ENCODE measurements around the gene CSNK1G2. TPM values are rescaled to one million over a fixed set of nuclear protein-coding genes. Genes with fewer than 3 reads are reported as not detected.
"Not testable (repeated sequence)": the region's sequence is repeated elsewhere in the genome, so short reads cannot be mapped to it uniquely, and the experiment has no call there.

Gene CSNK1G2
- total and polyA plus RNA-seq, 2 experiments from 2014 or later: 56.8 to 82.5 TPM

DNA sequence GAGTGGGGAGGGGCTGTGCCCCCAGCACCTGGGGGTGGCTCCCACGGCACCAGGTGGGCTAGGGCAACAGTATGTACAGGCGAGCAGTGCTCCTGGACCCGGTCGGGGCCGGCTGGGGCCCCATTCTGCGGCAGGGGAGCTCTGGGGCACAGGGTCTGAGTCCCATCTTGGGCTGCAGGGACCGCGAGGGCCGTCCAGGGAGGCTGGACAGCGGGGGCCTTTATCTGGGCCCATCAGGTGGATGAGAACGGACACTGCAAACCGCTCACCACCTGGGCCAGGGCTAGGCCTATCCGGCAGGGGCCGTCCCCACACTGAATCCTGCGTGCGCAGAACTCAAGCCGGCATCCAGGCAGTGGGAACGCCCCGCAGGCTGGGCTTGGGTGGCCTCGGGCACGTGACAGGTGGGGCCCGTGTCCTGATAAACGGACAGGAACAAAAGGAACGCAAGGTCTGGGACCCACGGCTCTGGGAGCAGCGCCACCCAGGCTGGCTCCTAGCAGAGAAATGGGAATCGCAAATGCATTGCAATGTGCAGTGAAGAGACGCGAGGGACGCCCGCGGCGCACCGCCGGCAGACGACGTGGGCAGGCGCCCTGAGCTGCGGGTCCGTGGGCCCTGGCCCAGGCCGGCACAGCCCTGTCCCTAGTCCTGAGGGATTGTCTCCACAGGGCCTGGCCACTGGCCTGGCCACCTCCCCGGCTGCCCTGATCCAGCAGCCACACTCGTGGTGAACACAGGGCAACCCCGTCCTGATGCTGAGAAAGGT lies 44.8 kb downstream of the CSNK1G2 start:
- Histone ChIP-seq H3K36me3 (replicated peaks; ENCODE audit: insufficient read depth, low read depth) (no peaks in the 10 kb centered on the region), H3K27ac (no peak overlapping the region), H3K79me2 (no peaks in the 10 kb centered on the region), H2AFZ (no peak overlapping the region), H3K4me2 (no peak overlapping the region), H3K4me3 (no peak overlapping the region), H3K9me2 (replicated peaks; ENCODE audit: insufficient read depth) (no peaks in the 10 kb centered on the region), H3K9me3 (ENCODE audit: low read depth) (no peaks in the 10 kb centered on the region), H4K20me1 (ENCODE audit: insufficient read depth, poor library complexity, severe bottlenecking) (no peaks in the 10 kb centered on the region), H3K27me3 (no peaks in the 10 kb centered on the region), H3K4me1 (ENCODE audit: insufficient read depth) (no peaks in the 10 kb centered on the region)
- no peak for DNase-seq (ENCODE audit: low spot score)
- WGBS (ENCODE audit: low lambda C conversion rate, missing lambda C conversion rate): 94% methylated on average over 38 of the region's 44 CpGs
- TF ChIP-seq, protein P1, sequence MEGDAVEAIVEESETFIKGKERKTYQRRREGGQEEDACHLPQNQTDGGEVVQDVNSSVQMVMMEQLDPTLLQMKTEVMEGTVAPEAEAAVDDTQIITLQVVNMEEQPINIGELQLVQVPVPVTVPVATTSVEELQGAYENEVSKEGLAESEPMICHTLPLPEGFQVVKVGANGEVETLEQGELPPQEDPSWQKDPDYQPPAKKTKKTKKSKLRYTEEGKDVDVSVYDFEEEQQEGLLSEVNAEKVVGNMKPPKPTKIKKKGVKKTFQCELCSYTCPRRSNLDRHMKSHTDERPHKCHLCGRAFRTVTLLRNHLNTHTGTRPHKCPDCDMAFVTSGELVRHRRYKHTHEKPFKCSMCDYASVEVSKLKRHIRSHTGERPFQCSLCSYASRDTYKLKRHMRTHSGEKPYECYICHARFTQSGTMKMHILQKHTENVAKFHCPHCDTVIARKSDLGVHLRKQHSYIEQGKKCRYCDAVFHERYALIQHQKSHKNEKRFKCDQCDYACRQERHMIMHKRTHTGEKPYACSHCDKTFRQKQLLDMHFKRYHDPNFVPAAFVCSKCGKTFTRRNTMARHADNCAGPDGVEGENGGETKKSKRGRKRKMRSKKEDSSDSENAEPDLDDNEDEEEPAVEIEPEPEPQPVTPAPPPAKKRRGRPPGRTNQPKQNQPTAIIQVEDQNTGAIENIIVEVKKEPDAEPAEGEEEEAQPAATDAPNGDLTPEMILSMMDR (IDR thresholded peaks at IDR 0.05; ENCODE audit: poor library complexity): no peak
- TF ChIP-seq EZH2 (IDR thresholded peaks at IDR 0.05; ENCODE audit: borderline replicate concordance): no peak
- TF ChIP-seq EZH2phosphoT487 (IDR thresholded peaks at IDR 0.05; ENCODE audit: low read depth, severe bottlenecking, unreplicated experiment): no peak

DNA sequence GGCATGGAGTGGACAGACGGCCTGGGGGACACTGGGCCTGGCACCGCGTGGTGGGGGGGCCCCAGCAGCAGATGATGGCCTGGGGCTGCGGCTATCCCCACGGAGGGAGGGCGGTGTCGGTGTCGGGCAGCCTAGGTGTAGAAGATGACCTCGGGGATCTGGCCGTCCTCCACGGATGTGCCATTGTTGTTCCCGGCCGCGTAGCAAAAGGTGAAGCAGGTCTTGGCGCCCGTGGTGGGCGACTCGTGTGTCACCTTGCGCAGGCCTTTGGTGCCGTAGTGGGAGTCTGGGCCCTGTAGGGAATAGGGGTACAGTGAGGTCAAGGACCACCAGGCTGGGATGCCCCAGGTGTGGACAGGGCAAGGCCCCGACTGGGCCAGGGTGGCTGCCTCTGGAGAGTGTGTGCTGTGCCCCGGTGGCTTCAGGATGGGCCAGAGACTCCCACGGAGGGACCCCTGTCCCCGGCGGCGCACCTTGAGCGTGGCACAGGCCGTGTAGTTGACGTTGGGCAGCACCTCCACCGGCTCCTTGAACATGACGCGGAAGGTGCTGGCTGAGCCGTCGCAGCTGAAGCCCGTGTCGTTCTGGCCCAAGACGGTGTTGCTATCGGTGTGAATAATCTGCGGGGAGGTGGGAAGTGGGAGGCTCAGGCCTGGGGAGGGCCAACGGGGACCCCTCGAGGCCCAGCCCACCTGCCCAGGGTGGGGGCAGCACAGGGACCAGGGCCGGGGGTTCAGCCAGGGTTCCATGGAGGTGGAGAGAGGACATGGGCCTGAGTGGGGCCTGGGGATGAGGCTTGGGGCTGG lies 45.6 kb downstream of the CSNK1G2 start:
- Histone ChIP-seq H3K27me3 (no peaks in the 10 kb centered on the region), H4K20me1 (ENCODE audit: insufficient read depth, poor library complexity, severe bottlenecking) (no peaks in the 10 kb centered on the region), H3K27ac (no peak overlapping the region), H3K9me2 (replicated peaks; ENCODE audit: insufficient read depth) (no peaks in the 10 kb centered on the region), H2AFZ (no peak overlapping the region), H3K36me3 (replicated peaks; ENCODE audit: insufficient read depth, low read depth) (no peaks in the 10 kb centered on the region), H3K79me2 (no peaks in the 10 kb centered on the region), H3K9me3 (ENCODE audit: low read depth) (no peaks in the 10 kb centered on the region), H3K4me3 (no peak overlapping the region), H3K4me2 (no peak overlapping the region), H3K4me1 (ENCODE audit: insufficient read depth) (no peaks in the 10 kb centered on the region)
- TF ChIP-seq EZH2phosphoT487 (IDR thresholded peaks at IDR 0.05; ENCODE audit: low read depth, severe bottlenecking, unreplicated experiment) (no peak), EZH2 (IDR thresholded peaks at IDR 0.05; ENCODE audit: borderline replicate concordance) (no peak)
- TF ChIP-seq, protein P1 (IDR thresholded peaks at IDR 0.05; ENCODE audit: poor library complexity): no peak
- 97% methylated on average over 34 of the region's 42 CpGs for WGBS (ENCODE audit: low lambda C conversion rate, missing lambda C conversion rate)
- DNase-seq (ENCODE audit: low spot score): no peak

- H3K36me3 ChIP-seq (replicated peaks; ENCODE audit: insufficient read depth, low read depth): no peaks in the 10 kb centered on the region
These were observed 46.5 kb downstream of the CSNK1G2 start for GRCh38 chr19:1987197-1988187.

GRCh38 chr19:1988464-1988863 lies 47.5 kb downstream of the CSNK1G2 start:
- H3K79me2 ChIP-seq; H3K27me3 ChIP-seq; H3K9me3 ChIP-seq (ENCODE audit: low read depth); H4K20me1 ChIP-seq (ENCODE audit: insufficient read depth, poor library complexity, severe bottlenecking); DNase-seq (ENCODE audit: low spot score); H3K36me3 ChIP-seq (replicated peaks; ENCODE audit: insufficient read depth, low read depth); H3K4me1 ChIP-seq (ENCODE audit: insufficient read depth); H2AFZ ChIP-seq; H3K4me2 ChIP-seq; H3K9me2 ChIP-seq (replicated peaks; ENCODE audit: insufficient read depth); H3K4me3 ChIP-seq; H3K27ac ChIP-seq: not testable (repeated sequence)
- 90% methylated on average over 10 of the region's 10 CpGs for WGBS (ENCODE audit: low lambda C conversion rate, missing lambda C conversion rate)

More at GRCh38 chr19:1987197-1988187, 46.5 kb downstream of the CSNK1G2 start:
- Histone ChIP-seq H3K4me2 (no peak overlapping the region), H3K27me3 (no peaks in the 10 kb centered on the region), H3K9me3 (ENCODE audit: low read depth) (no peaks in the 10 kb centered on the region), H3K79me2 (no peaks in the 10 kb centered on the region), H3K4me1 (ENCODE audit: insufficient read depth) (no peaks in the 10 kb centered on the region), H3K4me3 (no peak overlapping the region), H3K9me2 (replicated peaks; ENCODE audit: insufficient read depth) (no peaks in the 10 kb centered on the region), H2AFZ (no peak overlapping the region), H4K20me1 (ENCODE audit: insufficient read depth, poor library complexity, severe bottlenecking) (no peaks in the 10 kb centered on the region), H3K27ac (no peak overlapping the region)
- DNase-seq (ENCODE audit: low spot score): no peak
- WGBS (ENCODE audit: low lambda C conversion rate, missing lambda C conversion rate): 97% methylated on average over 22 of the region's 42 CpGs
- TF ChIP-seq, protein P1 (IDR thresholded peaks at IDR 0.05; ENCODE audit: poor library complexity): no peak
- TF ChIP-seq EZH2phosphoT487 (IDR thresholded peaks at IDR 0.05; ENCODE audit: low read depth, severe bottlenecking, unreplicated experiment) (no peak), EZH2 (IDR thresholded peaks at IDR 0.05; ENCODE audit: borderline replicate concordance) (no peak)

Data from hepatocyte (in vitro differentiated cells).